ENCODE results near the gene GUCY2F.
A peak's percentile ranks its signal among the peaks of the same experiment; 100 is the strongest.

GUCY2F gene

DNA sequence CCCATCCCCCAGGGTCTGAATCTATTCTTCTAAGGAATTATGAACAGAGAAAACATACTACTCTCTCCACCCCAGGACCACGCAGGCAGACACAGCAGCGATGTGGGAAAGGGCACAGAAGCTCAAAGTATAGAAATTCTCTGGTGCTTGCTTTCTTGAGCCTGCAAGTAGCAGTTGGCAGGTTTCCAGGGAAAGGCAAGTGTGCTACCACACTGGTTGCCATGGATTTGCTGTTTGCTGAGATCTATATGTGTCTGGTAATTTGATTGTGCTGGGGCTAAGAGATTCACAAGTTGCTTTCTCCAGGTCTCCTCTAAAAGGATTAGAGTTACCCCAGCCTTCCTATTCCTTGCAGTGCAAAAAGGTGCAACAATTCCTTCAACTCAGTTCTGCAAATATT is 83.1 kb downstream of the GUCY2F start:
- TF ChIP-seq, protein P1, sequence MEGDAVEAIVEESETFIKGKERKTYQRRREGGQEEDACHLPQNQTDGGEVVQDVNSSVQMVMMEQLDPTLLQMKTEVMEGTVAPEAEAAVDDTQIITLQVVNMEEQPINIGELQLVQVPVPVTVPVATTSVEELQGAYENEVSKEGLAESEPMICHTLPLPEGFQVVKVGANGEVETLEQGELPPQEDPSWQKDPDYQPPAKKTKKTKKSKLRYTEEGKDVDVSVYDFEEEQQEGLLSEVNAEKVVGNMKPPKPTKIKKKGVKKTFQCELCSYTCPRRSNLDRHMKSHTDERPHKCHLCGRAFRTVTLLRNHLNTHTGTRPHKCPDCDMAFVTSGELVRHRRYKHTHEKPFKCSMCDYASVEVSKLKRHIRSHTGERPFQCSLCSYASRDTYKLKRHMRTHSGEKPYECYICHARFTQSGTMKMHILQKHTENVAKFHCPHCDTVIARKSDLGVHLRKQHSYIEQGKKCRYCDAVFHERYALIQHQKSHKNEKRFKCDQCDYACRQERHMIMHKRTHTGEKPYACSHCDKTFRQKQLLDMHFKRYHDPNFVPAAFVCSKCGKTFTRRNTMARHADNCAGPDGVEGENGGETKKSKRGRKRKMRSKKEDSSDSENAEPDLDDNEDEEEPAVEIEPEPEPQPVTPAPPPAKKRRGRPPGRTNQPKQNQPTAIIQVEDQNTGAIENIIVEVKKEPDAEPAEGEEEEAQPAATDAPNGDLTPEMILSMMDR (IDR thresholded peaks at IDR 0.05; ENCODE audit: low read length, missing control alignments) = no peak
- no peak overlapping the region for H3K4me3 ChIP-seq (replicated peaks; ENCODE audit: low read depth, low read length)
- DNase-seq (ENCODE audit: low read depth) = no peak

GRCh38 chrX:109398061-109398460 is 83.8 kb downstream of the GUCY2F start:
- DNase-seq (ENCODE audit: low read depth) = no peak
- TF ChIP-seq, protein P1 (IDR thresholded peaks at IDR 0.05; ENCODE audit: low read length, missing control alignments) = no peak
- no peak overlapping the region for H3K4me3 ChIP-seq (replicated peaks; ENCODE audit: low read depth, low read length)

- H3K4me3 ChIP-seq (replicated peaks; ENCODE audit: low read depth, low read length) = no peak overlapping the region
- DNase-seq (ENCODE audit: low read depth) = peak; percentile 2
- TF ChIP-seq, protein P1 (IDR thresholded peaks at IDR 0.05; ENCODE audit: low read length, missing control alignments) = no peak
These were observed 88.0 kb downstream of the GUCY2F start for GRCh38 chrX:109393859-109394258.

DNA sequence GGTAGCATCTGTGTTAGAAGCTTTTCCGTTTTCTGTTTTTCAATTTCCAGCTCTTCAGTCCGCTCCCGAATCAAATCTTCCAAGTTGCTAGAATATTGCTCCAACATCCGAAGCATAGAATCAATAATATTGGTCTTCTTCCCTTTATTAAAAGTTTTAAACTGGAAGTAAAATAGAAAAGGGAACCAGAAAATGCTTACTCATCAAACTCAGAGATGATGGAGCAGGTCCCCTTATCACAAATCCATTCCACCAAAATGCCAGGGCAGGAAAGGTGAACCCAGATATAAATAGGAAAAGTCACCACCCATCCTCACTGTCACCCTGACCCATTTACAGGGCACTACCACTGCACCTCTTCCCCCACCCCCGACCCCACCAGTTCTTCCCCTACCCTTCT is 89.0 kb downstream of the GUCY2F start:
- TF ChIP-seq, protein P1 (IDR thresholded peaks at IDR 0.05; ENCODE audit: low read length, missing control alignments) = no peak
- DNase-seq (ENCODE audit: low read depth) = no peak
- no peak overlapping the region for H3K4me3 ChIP-seq (replicated peaks; ENCODE audit: low read depth, low read length)

- no peak overlapping the region for H3K4me3 ChIP-seq (replicated peaks; ENCODE audit: low read depth, low read length)
- no peak for DNase-seq (ENCODE audit: low read depth)
- TF ChIP-seq, protein P1 (IDR thresholded peaks at IDR 0.05; ENCODE audit: low read length, missing control alignments) = no peak
These were observed 91.3 kb downstream of the GUCY2F start for GRCh38 chrX:109390556-109390955.

DNA sequence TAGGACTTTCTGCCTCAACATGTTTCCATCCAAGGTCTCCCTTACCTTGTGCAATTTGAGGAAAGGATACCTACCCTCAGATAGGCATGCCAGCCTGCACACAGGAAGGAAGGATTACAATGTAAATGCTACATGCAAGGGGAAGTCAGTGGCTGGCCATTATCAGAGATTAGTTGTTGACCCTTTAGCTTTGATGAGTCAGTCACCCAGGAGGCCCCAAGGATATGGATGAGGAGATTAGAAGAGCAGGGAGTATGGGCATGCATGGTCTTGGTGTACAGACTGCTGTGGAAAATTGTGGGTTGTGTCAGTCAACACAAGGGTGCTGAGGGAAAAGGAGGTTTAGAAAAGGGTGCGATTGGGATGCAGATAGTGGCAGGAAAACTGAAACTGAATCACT is 92.0 kb downstream of the GUCY2F start:
- no peak overlapping the region for H3K4me3 ChIP-seq (replicated peaks; ENCODE audit: low read depth, low read length)
- TF ChIP-seq, protein P1 (IDR thresholded peaks at IDR 0.05; ENCODE audit: low read length, missing control alignments) = no peak
- no peak for DNase-seq (ENCODE audit: low read depth)

GRCh38 chrX:109384699-109385098 is 97.2 kb downstream of the GUCY2F start:
- H3K4me3 ChIP-seq (replicated peaks; ENCODE audit: low read depth, low read length) = no peak overlapping the region
- TF ChIP-seq, protein P1 (IDR thresholded peaks at IDR 0.05; ENCODE audit: low read length, missing control alignments) = peak; percentile 50
- peak; percentile 61 for DNase-seq (ENCODE audit: low read depth)

Measured in fibroblast of pulmonary artery (primary cell).